Stimulated activated CD4-positive, alpha-beta T cell treated with anti-CD3 and anti-CD28 coated beads, Interleukin-2, amount 100 ng/mL, for 24 hours (primary cell): ENCODE results near the gene TMEM59L.
"Not testable (repeated sequence)": the region's sequence is repeated elsewhere in the genome, so short reads cannot be mapped to it uniquely, and the experiment has no call there.

ENCODE experiments used
- DNase-seq, 2 donors: peaks; one replicate each; pipeline ENCODE4 v3.0.0-alpha.2; 2020

TMEM59L gene

DNA sequence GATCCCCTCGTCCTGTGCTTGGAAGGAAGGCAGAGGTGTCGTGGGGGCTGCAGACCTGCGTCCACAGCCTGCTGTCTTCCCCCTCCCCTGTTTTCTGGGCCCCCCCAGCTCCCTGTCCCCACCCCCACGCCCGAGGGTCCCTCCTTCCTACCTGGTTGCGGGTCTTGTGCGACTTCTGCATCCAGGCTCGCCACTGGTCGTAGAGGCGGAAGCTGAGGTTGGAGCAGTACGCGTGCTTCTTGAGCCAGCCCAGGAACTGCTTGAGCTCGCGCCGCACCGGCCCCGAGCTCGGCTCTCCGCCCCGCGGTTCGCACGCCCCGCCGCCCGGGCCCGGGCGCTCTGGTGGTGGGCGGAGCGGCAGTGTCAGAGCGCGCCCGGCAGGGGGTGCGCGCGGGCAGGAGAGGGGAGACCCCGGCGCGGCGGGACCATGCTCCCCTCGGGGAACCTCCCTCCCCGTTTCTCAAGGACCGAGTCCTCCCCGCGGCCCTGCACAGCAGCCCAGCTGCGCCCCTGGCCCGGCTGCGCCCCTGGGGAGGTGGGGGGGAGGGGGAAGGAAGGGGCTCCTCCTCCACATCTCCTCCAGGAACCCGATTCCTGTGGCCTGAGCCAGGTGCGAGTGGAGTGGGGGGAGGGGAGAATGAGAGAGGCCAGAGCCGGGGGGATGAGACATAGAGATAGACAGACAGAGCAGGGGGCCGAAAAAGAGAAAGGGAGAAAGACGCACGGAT, 18.4 kb upstream of the TMEM59L start:
- peak; percentile 81 to 82 for DNase-seq

DNA sequence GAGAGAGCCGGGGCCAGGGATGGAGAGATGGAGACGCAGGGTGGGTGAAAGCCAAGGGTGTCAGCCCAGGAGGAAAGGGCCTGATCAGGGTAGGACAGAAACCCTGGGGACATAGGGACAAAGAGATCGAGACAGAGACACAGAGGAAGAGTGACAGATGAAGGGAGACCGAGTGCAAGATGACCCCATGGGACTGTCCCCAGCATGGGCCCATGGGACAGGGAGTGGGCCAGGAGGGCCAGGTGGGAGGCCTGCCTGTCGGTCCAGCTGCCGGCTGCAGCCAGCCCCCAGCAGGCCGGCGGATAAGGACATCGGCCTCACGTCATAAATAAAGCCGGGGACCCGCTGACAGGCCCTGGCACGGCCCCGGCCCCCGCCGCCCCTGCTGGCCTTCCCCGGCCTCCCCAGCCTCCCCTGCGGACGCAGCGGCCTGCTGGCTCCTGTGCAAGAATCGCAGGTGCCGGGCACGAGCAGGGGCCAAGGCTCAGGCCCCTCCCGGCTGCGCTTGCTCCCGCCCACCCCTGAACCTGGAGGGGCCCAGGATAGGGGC, 17.8 kb upstream of the TMEM59L start:
- no peak for DNase-seq

DNA sequence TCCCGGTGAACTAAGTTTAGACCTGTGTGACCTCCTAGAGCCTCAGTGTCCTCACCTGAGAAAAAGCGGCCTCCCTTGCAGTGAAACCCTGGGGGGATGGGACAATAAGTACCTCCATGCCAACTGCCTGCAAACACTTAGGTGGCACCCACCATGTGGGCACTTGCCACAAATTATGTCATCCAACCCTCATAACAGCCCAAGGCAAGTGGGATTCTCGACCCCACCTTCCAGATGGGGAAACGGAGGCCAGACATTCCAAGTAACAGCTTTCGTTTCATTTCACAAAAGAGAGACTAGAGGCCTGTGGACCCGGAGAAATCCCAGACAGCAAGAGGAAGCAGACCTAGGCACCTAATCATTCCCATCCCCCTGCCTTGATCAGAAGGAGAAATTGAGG, 17.2 kb upstream of the TMEM59L start:
- no peak for DNase-seq

DNA sequence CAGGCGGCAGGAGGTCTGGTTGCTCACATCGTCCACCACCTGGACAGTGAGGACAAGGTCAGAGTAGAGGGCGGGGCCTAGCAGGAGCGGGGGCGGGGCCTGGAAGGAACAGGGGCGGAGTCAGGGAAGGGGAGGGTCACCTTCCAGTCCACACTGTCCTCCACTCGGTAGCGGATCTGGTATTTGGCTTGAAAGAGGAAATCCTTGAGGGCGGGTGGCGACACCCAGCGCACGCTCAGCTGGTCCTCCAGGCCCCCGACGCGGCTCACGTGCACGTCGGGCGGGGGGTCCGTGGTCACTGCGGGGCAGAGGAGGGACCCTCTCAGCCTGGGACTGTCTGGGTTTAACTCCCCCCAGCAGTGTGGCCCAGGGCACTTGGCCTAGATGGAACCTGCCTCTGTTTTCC, 15.9 kb upstream of the TMEM59L start:
- no peak for DNase-seq

DNA sequence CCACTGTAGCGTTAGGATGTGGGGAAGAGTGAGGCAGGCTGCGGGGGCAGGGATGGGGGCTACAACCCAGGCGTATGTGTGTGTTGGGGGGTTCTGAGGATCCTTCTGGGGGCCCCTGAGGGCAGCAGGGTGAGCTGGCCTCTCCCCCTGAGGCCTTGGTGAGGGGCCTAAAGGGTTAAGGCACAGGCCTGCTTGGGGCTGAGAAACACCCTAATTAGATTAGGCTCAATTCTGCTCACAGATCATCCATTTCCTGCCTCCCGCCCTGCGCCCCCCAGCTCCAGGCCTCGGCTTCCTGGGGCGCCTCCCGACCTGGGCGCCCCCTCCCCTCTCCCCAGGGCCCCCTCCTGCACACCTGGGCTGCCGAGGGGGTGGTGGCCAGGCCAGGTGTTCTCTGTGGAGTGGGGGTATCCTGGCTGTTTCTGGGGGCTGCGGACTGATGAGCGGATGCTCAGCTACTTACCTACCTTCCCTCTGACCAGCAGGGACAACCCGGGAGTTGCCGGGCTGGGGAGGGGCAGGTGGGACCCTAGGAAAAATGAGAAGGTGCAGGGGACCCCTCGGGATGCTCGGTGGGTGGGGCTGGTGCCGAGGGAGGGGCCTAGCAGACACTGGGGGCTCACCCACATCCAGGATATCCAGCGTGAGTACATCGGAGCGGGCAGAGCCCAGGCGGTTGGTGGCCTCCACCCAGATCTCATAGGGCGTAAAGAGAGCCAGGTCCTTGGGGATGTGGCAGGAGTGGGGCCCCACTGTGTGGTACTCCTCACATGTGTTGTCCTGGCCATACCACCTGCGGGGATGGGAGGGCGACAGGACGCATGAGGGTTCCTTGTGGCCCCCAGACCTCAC, 14.6 kb upstream of the TMEM59L start:
- no peak for DNase-seq

DNA sequence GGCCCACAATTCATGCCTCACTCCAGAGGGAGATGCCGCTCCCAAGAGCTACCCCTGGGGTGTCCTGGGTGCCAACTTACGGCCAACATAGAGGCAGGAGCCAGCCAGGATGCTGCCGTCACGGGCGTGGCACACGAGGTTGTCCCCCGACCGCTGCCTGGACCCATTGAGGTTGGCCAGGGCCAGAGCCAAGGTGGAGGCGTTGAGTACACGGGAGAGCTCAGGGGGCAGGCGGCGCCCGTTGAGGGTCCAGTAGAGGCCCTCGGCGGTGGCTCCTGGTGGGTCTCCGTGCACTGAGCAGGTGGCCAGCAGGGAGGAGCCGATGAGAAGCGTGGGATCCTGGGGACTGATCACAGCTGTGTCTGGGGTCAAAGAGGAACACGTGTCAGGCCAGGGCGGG, 13.2 kb upstream of the TMEM59L start:
- DNase-seq = no peak

DNA sequence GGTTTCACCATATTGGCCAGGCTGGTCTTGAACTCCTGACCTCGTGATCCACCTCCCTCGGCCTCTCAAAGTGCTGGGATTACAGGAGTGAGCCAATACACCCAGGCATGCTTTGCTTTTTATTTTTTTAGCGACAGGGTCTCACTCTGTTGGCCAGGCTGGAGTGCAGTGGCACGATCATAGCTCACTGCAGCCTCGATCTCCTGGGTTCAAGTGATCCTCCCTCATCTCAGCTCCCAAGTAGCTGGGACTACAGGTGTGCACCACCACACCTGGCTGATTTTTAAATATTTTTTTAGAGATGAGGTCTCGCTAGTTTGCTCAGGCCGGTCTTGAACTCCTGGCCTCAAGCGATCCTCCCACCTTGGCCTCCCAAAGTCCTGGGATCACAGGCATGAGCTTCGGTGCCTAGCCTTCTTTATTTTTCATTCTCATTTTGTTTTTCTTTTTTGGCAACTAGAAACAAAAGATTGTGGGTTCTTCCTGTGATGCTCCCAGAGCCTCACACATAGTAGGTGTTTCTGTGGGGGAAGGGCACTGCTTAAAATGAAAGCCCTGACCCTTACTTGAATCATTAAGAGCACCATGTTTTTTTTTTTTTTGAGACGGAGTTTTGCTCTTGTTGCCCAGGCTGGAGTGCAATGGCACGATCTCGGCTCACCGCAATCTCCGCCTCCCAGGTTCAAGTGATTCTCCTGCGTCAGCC, 11.8 kb upstream of the TMEM59L start:
- DNase-seq = not testable (repeated sequence)

DNA sequence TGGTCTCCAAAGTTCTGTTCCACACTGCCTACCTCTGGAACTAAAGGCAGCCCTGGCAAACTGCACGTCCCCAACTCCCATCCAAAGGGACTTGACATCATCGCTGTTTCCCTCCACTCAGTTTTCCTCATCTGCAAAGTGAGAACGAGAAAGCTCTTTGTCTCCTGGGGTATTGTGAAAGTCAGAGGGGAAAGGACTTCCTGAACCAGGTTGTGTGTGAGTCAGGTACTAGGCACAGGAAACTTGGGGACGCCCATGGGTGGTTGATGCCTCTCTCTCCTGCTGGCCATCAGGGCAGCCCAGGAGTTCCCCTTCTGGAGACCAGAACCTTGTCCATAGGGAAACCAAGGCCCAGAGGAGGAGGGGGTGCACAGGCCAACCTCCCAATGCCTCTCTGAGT, 10.8 kb upstream of the TMEM59L start:
- DNase-seq = no peak

DNA sequence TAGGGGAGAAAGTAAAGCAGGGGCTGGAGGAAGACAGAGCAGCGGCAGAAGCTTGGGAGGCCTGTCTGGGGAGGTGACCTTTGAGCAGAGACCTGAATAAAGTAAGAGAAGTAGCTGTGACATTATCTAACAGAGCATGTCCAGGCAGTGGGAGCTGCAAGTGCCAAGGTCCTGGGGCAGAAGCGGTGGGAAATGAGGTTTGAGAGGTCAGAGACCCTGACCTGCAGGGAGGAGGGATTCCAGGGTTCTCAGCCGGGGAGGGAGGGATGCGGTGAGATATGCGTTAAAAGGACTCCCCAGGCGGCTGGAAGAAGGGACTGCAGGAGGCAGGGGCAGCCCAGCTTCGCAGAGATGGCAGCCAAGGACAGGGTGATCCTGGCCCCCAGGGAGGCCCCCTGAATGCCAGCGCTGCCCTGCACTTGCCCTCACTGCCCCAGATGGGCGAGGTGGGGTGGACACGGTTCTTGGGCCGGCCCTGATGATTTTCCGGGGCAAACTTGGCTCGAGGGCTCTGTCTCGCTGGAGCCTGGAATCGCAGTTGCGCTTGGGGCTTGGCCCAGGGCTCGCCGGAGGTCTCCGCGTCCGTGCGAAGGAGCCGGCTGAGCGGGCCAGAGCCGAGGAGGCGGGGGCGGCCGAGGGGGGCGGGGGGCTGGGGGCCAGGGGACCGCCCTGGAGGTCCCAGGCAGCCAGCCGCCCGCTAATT, 9.3 kb upstream of the TMEM59L start:
- peak in 1 of 2 donors; percentile 33 for DNase-seq

DNA sequence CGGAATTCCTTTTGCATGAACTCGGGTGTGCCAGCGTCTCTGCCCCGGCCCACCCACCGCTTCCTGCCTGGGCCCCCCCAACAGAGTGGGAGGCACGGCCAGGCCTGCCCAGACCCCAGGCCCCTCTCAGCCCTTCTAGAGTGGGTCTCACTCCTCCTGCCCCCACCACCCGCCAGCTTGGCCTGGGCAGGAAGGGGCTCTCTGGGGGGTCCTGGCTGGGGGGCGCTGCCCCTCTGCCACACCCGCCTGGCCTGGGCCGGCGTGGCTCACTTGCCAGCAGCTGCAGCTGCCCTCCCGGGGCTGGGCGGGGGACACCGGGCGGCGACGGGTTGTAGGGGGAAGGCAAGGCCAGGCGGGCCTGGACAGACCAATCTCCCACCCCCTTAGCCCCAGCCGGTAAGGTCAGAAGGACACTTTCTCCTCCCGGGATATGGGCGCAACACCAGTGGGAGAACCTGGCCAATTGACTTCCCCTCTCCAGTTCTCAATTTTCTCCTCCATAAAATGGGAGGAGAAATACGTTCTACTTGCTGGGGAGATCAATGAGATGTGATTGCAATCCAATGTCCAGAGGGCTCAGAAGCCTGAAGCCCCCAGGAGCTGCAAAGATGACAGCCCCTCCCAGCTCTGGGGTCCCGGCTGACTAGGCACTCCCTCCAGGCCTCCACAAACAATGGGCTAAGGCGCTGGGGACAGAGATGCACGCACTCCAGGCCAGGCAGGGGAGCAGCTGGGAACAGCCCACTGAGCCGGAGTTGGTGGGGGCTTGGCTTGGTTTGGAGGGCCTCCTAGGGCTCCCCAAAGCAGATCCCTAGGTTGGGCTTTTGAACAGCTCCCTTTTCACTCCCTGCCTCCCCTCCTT, 8.5 kb upstream of the TMEM59L start:
- DNase-seq = no peak

DNA sequence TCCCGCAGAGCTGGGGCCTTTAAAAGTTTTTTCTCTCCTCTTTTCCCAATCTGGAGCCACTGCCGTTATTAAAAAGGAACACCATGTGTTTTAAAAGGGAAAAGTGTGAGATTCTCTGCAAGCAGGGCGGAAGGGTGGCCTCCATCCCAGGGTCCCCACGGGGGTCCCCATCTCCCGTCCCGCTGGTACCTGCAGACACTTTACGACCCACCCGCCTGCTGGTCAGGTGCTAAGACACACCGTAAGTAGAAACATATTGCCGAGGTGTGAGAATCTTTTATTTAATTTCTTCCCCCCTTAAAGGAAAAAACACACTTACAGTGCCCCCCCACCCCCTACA, 7.9 kb upstream of the TMEM59L start:
- DNase-seq = no peak

DNA sequence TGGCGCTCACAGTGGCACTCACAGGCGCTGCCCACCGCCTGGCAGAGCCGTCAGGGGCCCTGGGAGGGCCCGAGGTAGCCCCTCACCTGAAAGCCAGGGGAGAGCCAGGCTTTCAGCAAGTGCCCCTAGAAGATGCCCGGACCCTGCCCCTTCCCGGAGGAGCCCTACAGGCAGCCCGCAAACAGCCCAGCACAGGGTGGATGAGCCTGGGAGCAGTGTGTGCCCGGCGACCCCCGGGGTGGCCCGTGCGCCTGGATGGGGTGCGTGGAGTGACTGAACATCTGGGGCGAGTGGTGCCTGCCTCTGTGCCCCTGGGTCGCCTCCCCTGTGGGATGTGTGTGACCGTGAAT, 7.5 kb upstream of the TMEM59L start:
- no peak for DNase-seq

DNA sequence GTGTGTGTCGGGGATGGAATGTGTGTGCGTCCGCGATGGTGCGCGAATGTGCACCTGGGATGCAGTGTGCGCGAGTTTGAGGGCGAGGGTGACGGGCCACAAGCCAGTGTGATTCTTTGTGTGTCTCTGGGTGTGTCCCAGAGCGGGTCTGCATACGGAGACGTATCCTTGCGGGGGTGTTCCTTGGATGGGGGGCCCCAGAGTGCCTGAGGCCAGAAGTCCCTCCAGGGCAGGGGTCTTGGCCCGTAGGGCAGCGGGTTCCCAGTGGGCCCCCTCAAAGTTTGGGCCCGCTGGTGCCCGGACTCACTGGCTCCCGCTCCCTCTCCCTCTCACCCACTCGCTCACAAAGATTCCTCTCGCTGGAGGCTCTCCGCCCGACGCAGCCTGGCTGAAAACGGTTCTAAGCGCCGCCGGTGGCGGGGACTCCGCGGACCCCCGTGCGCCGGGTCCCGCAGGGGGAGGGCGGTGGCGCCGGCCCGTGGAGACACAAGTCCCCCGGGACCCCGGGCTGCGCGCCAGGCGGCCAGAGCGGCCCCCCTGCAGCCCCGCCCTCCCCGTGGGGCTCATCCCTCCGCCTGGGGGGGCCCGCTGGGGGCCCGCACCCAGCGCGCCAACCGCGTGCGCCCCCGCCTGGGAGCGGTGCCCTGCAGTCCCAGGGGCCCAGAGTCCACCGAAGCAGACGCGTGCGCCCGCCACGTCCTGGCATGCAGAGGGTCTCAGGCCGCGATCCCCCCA, 7.0 kb upstream of the TMEM59L start:
- DNase-seq = no peak

DNA sequence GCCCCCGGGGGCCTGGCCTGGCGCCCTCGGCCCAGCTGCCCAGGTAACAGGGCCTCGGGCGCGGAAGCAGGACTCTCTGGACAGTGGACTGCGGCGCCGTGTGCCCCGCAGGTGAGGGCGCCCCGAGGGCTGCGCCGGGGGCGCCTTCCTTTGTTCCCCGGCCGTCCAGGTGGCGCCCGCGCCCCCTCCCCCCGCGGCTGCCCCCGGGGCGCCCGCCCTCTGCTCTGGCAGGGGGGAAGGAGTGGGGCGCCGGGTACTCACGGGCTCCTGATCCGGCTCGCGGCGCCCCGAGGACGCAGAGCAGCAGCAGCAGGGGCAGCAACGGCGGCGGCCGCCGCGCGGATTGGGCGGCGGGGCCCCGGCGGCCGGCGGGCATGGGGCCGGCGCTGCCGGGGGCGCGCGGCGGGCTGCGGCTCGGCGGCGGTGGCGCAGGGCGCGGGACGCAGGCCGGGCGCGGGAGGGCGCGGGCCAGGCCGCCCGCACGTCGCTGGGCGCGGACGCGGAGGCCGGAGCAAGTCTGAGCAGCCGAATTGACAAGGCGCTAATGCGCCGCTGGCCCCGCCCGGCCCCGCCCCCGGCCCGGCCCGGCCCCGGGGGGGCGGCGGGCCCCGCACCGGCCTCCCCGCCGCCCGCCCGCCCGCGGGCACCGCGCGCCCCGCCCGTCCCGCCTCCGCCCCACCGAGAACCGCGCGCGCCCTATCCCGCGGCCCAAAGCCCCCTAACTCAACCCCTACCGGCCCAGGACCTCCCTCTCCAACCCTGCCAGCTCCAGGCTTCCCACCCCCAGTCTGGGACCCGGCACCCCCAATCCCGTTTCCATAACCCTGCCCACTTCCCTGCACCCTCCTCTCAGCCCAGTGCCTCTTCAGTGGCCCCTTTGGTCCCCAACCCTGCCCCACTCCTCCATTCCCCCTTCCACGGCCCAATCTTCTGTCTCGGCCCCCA, 6.1 kb upstream of the TMEM59L start, which contains the start of gene CRLF1:
Gene CRLF1 (minus strand): TSS at position 519 of the 945 bp plus-strand sequence. CDS start 143 bp downstream, at position 376.
- no peak for DNase-seq

DNA sequence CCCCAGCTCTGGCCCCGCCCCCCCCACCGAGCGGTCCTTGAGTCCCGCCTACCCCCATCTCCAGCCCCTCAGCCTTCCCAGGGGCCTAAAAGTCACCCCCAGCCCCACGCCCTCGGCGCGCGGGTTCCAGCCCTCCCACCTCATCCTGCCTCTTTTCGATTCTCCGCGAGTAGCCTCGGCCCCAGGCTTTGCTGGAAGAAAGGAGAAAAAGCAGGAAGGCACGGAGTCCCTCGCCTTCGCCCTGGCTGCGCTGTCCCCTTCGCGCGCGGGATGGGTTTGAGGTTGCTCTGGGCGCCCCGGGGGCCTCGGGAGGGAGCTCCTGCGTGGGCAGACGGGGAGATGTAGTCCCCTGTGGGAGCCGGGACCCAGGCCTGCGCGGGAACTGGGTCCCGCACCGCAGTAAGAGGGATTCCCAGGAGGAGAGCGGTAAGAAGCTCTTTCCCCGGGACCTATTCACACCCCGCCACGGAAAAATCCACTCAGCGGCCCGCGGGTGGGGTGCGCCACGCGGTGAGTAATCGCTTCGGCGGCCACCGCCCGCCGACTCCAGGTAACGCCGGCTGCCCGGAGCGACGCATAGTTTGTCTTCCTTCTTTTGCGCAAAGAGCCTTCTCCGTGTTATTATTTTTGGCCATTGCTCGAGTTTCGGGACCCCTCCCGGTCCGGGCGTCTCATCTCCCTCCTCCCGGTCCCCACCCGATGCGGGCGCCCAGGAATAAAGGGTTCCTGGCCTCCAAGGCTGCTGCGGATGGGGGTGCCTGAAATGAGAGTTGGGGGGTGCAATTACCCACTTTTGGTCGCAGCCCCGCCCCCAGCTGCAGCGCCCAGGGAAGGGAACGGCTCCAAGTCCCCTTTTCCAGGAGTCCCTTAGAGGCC, 5.2 kb upstream of the TMEM59L start:
- no peak for DNase-seq

DNA sequence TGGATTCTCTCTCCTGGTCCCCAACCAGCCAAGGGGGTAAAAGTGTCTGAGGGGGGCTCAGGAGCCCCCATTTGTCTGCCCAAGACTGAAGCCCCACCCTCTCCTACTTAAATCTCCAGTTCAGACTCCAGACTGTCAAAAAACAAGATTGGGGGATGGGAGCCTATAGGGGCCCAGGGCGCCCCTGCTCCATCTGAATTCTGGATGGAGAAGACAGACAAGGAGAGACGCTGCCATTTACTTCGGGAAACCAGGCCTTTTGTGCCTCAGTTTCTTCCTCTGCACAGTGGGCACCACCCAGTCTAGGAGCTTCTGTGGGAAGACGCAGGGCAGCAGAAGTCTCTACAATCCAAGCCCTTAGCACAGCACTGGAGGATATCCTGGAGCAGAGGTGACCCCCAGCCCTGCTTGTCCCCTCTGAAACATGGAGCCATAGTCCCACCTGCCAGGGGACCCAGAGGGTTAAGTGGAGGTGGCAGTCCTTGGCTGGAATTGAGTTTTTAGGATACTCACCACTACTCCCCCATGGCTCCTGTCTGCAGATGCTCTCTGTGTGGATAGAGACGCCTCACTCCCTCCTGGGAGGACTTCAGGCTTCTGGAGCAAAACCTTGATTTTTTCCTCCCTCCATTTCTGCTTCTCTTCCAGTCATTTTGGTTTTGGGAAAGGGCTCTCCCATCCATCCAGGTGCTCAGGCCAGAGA, 4.4 kb upstream of the TMEM59L start:
- no peak for DNase-seq

DNA sequence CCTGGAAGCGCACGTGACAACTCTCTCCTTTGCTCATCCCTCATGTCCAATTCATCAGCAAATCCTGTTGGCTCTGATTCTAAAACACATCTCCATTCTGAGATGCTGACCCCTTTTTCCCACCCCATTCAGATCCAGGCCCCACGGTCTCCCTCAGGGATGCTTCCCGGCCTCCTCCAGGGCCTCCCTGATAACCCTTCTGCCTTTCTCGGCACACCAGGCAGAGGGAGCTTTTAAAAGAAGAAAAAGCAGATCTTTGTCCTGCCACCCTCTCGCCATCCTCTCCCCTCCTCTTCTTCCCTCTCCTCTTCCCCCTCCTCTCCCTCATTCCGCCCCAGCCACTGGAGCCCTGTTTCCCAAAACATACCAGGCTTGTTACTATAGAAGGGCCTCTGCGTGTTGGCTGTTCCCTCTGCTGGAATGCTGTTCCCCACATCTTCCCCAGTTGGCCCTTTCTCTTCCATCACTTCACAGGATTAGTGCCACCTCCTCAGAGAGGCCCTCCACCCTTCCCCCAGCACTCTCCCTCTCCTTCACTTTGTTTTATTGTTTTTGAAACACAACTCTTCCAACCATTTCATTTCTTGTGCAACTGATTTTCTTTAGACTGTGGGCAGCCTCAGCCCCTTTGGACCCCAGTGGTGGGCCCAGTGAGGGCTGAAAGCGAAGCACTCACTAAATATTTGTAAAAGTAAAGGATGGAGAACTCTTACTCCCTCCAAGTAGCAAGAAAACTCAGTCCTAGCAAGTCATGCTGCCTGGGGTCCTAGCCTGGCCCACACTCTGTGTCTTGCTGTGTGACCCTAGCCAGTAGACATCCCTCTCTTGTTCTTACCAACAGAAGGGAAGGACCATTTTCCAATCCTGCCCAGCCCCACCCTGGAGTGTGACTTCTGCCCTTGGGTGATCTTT, 3.6 kb upstream of the TMEM59L start:
- DNase-seq = no peak
